ENCODE data around the gene ERP29.

Gene ERP29

GRCh38 chr12:112046003-112046402 is 32.8 kb downstream of the ERP29 start:
- DNase-seq = no peak

- no peak for DNase-seq
Measured at GRCh38 chr12:112049351-112049750, 36.1 kb downstream of the ERP29 start.

GRCh38 chr12:112061137-112061536 is 47.9 kb downstream of the ERP29 start:
- DNase-seq = no peak

GRCh38 chr12:112063273-112063672 is 50.0 kb downstream of the ERP29 start:
- no peak for DNase-seq

GRCh38 chr12:112066566-112066965 is 53.3 kb downstream of the ERP29 start:
- DNase-seq = no peak
